IMR-90 (cell line): ENCODE data around the gene CPXM2. TPM values are rescaled to one million over a fixed set of nuclear protein-coding genes. Genes with fewer than 3 reads are reported as not detected.

Source experiments
- ATAC-seq: fragments of 200-7000 bp; cut with Tn5 transposase; 2 replicates; pipeline ENCODE4 v1.9.1; 2020; ENCODE audit warnings: low read depth, mild to moderate bottlenecking, moderate library complexity
- BruUV-seq: library from RNA; stranded (reverse); fragments of 400-500 nt; replicated peaks from 2 replicates; lab custom pipeline; 2021; lab: Mats Ljungman, UMichigan
- CTCF ChIA-PET: fragments of 300-600 bp; formaldehyde crosslinking; extraction: SDS; loops from one replicate; lab custom pipeline; 2021; ENCODE audit warnings: antibody characterized with exemption; lab: Yijun Ruan, JAX
- POLR2A ChIA-PET: fragments of 300-600 bp; sonication (Branson Sonifier 250); formaldehyde crosslinking; loops from one replicate; lab custom pipeline; 2022; ENCODE audit warnings: antibody characterized with exemption; ENCODE audit not compliant: unreplicated experiment; lab: Charles Lee
- DNase-seq: peaks from one replicate; pipeline ENCODE4 v3.0.0; 2013
- H2AFZ ChIP-seq: replicated peaks from 2 replicates; pipeline ENCODE3; 2013; ENCODE audit warnings: low read length, mild to moderate bottlenecking; ENCODE audit not compliant: poor library complexity
- H2AK5ac ChIP-seq: 2 replicates; pipeline ENCODE4 v1.6.1; 2013; ENCODE audit warnings: low read depth, low read length, inconsistent platforms
- H2AK9ac ChIP-seq: replicated peaks from 2 replicates; pipeline ENCODE3; 2013; ENCODE audit warnings: mild to moderate bottlenecking, low read depth, low read length, moderate library complexity; ENCODE audit not compliant: poor library complexity
- H2BK120ac ChIP-seq: 2 replicates; pipeline ENCODE4 v1.6.1; 2013; ENCODE audit warnings: low read depth, low read length, inconsistent platforms
- H2BK15ac ChIP-seq: 3 replicates; pipeline ENCODE4 v1.6.1; 2013; ENCODE audit warnings: low read depth, low read length, inconsistent platforms
- H2BK20ac ChIP-seq: 2 replicates; pipeline ENCODE4 v1.6.1; 2013; ENCODE audit warnings: low read depth, mild to moderate bottlenecking, inconsistent platforms, low read length, moderate library complexity
- H2BK5ac ChIP-seq: 2 replicates; pipeline ENCODE4 v1.6.1; 2013; ENCODE audit warnings: mild to moderate bottlenecking, low read depth, low read length, inconsistent platforms; ENCODE audit not compliant: poor library complexity, severe bottlenecking
- H3K14ac ChIP-seq: replicated peaks from 2 replicates; pipeline ENCODE4 v1.6.1; 2013; ENCODE audit warnings: low read depth, low read length, inconsistent platforms
- H3K18ac ChIP-seq: 2 replicates; pipeline ENCODE4 v1.6.1; 2013; ENCODE audit warnings: low read depth, low read length, control low read depth
- H3K23ac ChIP-seq: 2 replicates; pipeline ENCODE4 v1.6.1; 2013; ENCODE audit warnings: low read depth, low read length, inconsistent platforms
- H3K27ac ChIP-seq: 2 replicates; pipeline ENCODE4 v1.5.1; 2013; ENCODE audit warnings: mild to moderate bottlenecking, control low read depth, low read length; ENCODE audit not compliant: insufficient read depth
- H3K27me3 ChIP-seq: 2 replicates; pipeline ENCODE4 v1.6.1; 2013; ENCODE audit warnings: low read length; ENCODE audit not compliant: control insufficient read depth, insufficient read depth
- H3K36me3 ChIP-seq: 2 replicates; pipeline ENCODE4 v1.6.1; 2013; ENCODE audit warnings: low read length, mixed read lengths; ENCODE audit not compliant: control insufficient read depth, insufficient read depth
- H3K4ac ChIP-seq: 2 replicates; pipeline ENCODE4 v1.6.1; 2013; ENCODE audit warnings: low read depth, low read length, inconsistent platforms
- H3K4me1 ChIP-seq: 2 replicates; pipeline ENCODE4 v1.6.1; 2013; ENCODE audit warnings: low read length, mixed read lengths; ENCODE audit not compliant: control insufficient read depth, insufficient read depth
- H3K4me2 ChIP-seq: 2 replicates; pipeline ENCODE4 v1.6.1; 2013; ENCODE audit warnings: low read depth, mild to moderate bottlenecking, control low read depth, low read length, moderate library complexity
- H3K4me3 ChIP-seq: 2 replicates; pipeline ENCODE4 v1.5.1; 2013; ENCODE audit warnings: low read depth, mild to moderate bottlenecking, control low read depth, low read length, moderate library complexity; ENCODE audit not compliant: insufficient read depth
- H3K56ac ChIP-seq: 2 replicates; pipeline ENCODE4 v1.6.1; 2013; ENCODE audit warnings: low read length, inconsistent platforms; ENCODE audit not compliant: insufficient read depth; ENCODE audit errors: extremely low read depth
- H3K79me1 ChIP-seq, 2 experiments: 2 replicates each; pipeline ENCODE4 v1.6.1; 2013; ENCODE audit warnings: low read length in 2 of 2, inconsistent platforms in 1 of 2, low read depth in 1 of 2
- H3K9ac ChIP-seq: 2 replicates; pipeline ENCODE4 v1.6.1; 2013; ENCODE audit warnings: low read depth, low read length, control low read depth
- H3K9me1 ChIP-seq: 2 replicates; pipeline ENCODE4 v1.6.1; 2013; ENCODE audit warnings: low read length, inconsistent platforms; ENCODE audit not compliant: insufficient read depth
- H3K9me3 ChIP-seq: 2 replicates; pipeline ENCODE4 v1.6.1; 2013; ENCODE audit warnings: low read length; ENCODE audit not compliant: control insufficient read depth, insufficient read depth
- H4K20me1 ChIP-seq: 2 replicates; pipeline ENCODE4 v1.6.1; 2013; ENCODE audit warnings: low read length, inconsistent platforms; ENCODE audit not compliant: insufficient read depth
- H4K5ac ChIP-seq: 2 replicates; pipeline ENCODE4 v1.6.1; 2013; ENCODE audit warnings: mild to moderate bottlenecking, low read depth, low read length, control low read depth
- H4K8ac ChIP-seq, 2 experiments: 2 replicates each; pipeline ENCODE4 v1.6.1; 2013; ENCODE audit warnings: low read depth in 2 of 2, low read length in 2 of 2, control low read depth in 1 of 2, inconsistent platforms in 1 of 2
- H4K91ac ChIP-seq: 2 replicates; pipeline ENCODE4 v1.6.1; 2013; ENCODE audit warnings: low read depth, low read length, inconsistent platforms; ENCODE audit not compliant: insufficient read depth
- BHLHE40 ChIP-seq: fragments of 150-350 bp; IDR thresholded peaks from 2 replicates; pipeline ENCODE4 v1.6.1; 2016; ENCODE audit warnings: mild to moderate bottlenecking, low read depth, low read length
- CEBPB ChIP-seq: IDR thresholded peaks from 2 replicates; pipeline ENCODE4 v1.6.1; 2012; ENCODE audit warnings: low read depth, low read length, improper control_type of control experiment
- CHD1 ChIP-seq: IDR thresholded peaks from 2 replicates; pipeline ENCODE4 v1.6.1; 2012; ENCODE audit warnings: low read depth, low read length, improper control_type of control experiment
- FOS ChIP-seq: fragments of 150-350 bp; IDR thresholded peaks from 2 replicates; pipeline ENCODE4 v1.6.1; 2016; ENCODE audit warnings: low read depth, low read length
- MAFK ChIP-seq: IDR thresholded peaks from 2 replicates; pipeline ENCODE4 v1.6.1; 2012; ENCODE audit warnings: low read depth, low read length, improper control_type of control experiment
- MAZ ChIP-seq: IDR thresholded peaks from 2 replicates; pipeline ENCODE4 v1.6.1; 2012; ENCODE audit warnings: low read depth, mild to moderate bottlenecking, low read length, improper control_type of control experiment, moderate library complexity, borderline replicate concordance
- MXI1 ChIP-seq: IDR thresholded peaks from 2 replicates; pipeline ENCODE4 v1.6.1; 2012; ENCODE audit warnings: low read depth, mild to moderate bottlenecking, low read length, moderate library complexity, borderline replicate concordance
- NFE2L2 ChIP-seq: fragments of 150-350 bp; IDR thresholded peaks from 2 replicates; pipeline ENCODE4 v1.6.1; 2016; ENCODE audit warnings: low read depth, mild to moderate bottlenecking, low read length
- POLR2A ChIP-seq: IDR thresholded peaks from 2 replicates; pipeline ENCODE4 v1.6.1; 2012; ENCODE audit warnings: mild to moderate bottlenecking, low read depth, low read length
- RCOR1 ChIP-seq: IDR thresholded peaks from 2 replicates; pipeline ENCODE4 v1.6.1; 2012; ENCODE audit warnings: mild to moderate bottlenecking, low read length, improper control_type of control experiment; ENCODE audit not compliant: insufficient replicate concordance
- RFX5 ChIP-seq: IDR thresholded peaks from 2 replicates; pipeline ENCODE4 v1.8.0; 2012; ENCODE audit warnings: low read depth, mild to moderate bottlenecking, low read length, moderate library complexity
- SMC3 ChIP-seq: fragments of 150-350 bp; IDR thresholded peaks from 2 replicates; pipeline ENCODE4 v1.6.1; 2016; ENCODE audit warnings: low read depth, mild to moderate bottlenecking, antibody characterized with exemption, low read length, moderate library complexity
- USF2 ChIP-seq: fragments of 150-350 bp; IDR thresholded peaks from 2 replicates; pipeline ENCODE4 v1.6.1; 2017; ENCODE audit warnings: mild to moderate bottlenecking, antibody characterized with exemption, low read length, low read depth
- WGBS, 2 experiments: methylation state at CpG; one replicate each; pipeline versions ENCODE4 v1.1.5 to v1.1.7; 2013; ENCODE audit warnings: missing lambda C conversion rate in 2 of 2; ENCODE audit not compliant: insufficient read length in 1 of 2; ENCODE audit errors: extremely low coverage in 2 of 2; 5-methylcytosine and 5-hydroxymethylcytosine counted together
- dilution Hi-C: fragments of 300-500 bp; cut with HindIII; formaldehyde crosslinking; loops from one replicate; pipeline ENCODE4 v1.14.3; 2018; ENCODE audit warnings: low sequenced_read_pairs; ENCODE audit not compliant: unreplicated experiment
- in situ Hi-C: fragments of 300-500 bp; cut with MboI; formaldehyde crosslinking; loops from 3 replicates; pipeline ENCODE4 v1.14.3; 2019; ENCODE audit warnings: low sequenced_read_pairs, inconsistent platforms, mixed read lengths
- intact Hi-C: fragments of 100-400 bp; cut with micrococcal nuclease; formaldehyde crosslinking; loops from 2 replicates; pipeline ENCODE4 v1.10.0; 2022
- polyA plus RNA-seq, 3 experiments: library from polyadenylated mRNA; depleted of rRNA; stranded (reverse); fragments of >200 nt; gene quantifications; 2 replicates each; pipeline ENCODE4 v1.2.3, GENCODE V29; 2012; ENCODE audit warnings: low replicate concordance in 1 of 3
- total RNA-seq: library from RNA; depleted of rRNA; stranded (reverse); fragments of >200 nt; gene quantifications from 2 replicates; pipeline ENCODE4 v1.2.3, GENCODE V29; 2012
- TF ChIP-seq, protein P1 (sequence below): fragments of 150-350 bp; IDR thresholded peaks from 2 replicates; pipeline ENCODE4 v1.6.1; 2016; ENCODE audit warnings: low read depth, mild to moderate bottlenecking, low read length, moderate library complexity, borderline replicate concordance
- TF ChIP-seq, protein P2 (sequence below): conservative IDR thresholded peaks from 2 replicates; pipeline ENCODE4 v1.5.1; 2012; ENCODE audit warnings: mild to moderate bottlenecking, low read depth, low read length, improper control_type of control experiment

CPXM2 gene
- total and polyA plus RNA-seq, 2 of the 4 experiments (the other 2 are of a cell fraction): not detected

GRCh38 chr10:123841115-123841514 lies 50.5 kb downstream of the CPXM2 start:
- Histone ChIP-seq H3K36me3 (no peaks in the 10 kb centered on the region), H3K9me3 (peaks cover 20% of the 10 kb centered on the region), H2BK5ac (no peak overlapping the region), H3K27me3 (no peaks in the 10 kb centered on the region), H3K9ac (no peak overlapping the region), H3K4me2 (no peak overlapping the region), H2AK5ac (no peak overlapping the region), H3K9me1 (no peaks in the 10 kb centered on the region), H2BK20ac (no peak overlapping the region), H2AFZ (no peak overlapping the region), H3K23ac (no peak overlapping the region), H3K14ac (no peak overlapping the region), H2AK9ac (no peak overlapping the region), H3K27ac (no peak overlapping the region), H3K4me1 (no peaks in the 10 kb centered on the region), H2BK15ac (no peak overlapping the region), H3K4ac (no peak overlapping the region), H3K56ac (no peak overlapping the region), H3K4me3 (no peak overlapping the region), H3K79me1 (no peaks in the 10 kb centered on the region), H4K91ac (no peak overlapping the region), H3K18ac (no peak overlapping the region), H4K5ac (no peak overlapping the region), H2BK120ac (no peak overlapping the region), H4K8ac (no peak overlapping the region), H4K20me1 (no peaks in the 10 kb centered on the region)
- intact Hi-C loops: no loop called here
- ChIA-PET CTCF (no interaction called here), POLR2A (no interaction called here)
- no peak for DNase-seq
- ATAC-seq: no peak
- no TSS peak for BruUV-seq
- dilution Hi-C loops: no loop called here
- WGBS, 2 experiments: no CpG with 5 or more reads among the region's 9 CpGs
- in situ Hi-C loops: no loop called here
- TF ChIP-seq, protein P1, sequence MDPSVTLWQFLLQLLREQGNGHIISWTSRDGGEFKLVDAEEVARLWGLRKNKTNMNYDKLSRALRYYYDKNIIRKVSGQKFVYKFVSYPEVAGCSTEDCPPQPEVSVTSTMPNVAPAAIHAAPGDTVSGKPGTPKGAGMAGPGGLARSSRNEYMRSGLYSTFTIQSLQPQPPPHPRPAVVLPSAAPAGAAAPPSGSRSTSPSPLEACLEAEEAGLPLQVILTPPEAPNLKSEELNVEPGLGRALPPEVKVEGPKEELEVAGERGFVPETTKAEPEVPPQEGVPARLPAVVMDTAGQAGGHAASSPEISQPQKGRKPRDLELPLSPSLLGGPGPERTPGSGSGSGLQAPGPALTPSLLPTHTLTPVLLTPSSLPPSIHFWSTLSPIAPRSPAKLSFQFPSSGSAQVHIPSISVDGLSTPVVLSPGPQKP: no peak
- TF ChIP-seq RCOR1: no peak
- TF ChIP-seq POLR2A: no peak
- no peak for TF ChIP-seq NFE2L2
- TF ChIP-seq CHD1: no peak
- TF ChIP-seq CEBPB: no peak
- TF ChIP-seq SMC3: no peak
- TF ChIP-seq MAZ: no peak
- no peak for TF ChIP-seq MAFK
- TF ChIP-seq, protein P2, sequence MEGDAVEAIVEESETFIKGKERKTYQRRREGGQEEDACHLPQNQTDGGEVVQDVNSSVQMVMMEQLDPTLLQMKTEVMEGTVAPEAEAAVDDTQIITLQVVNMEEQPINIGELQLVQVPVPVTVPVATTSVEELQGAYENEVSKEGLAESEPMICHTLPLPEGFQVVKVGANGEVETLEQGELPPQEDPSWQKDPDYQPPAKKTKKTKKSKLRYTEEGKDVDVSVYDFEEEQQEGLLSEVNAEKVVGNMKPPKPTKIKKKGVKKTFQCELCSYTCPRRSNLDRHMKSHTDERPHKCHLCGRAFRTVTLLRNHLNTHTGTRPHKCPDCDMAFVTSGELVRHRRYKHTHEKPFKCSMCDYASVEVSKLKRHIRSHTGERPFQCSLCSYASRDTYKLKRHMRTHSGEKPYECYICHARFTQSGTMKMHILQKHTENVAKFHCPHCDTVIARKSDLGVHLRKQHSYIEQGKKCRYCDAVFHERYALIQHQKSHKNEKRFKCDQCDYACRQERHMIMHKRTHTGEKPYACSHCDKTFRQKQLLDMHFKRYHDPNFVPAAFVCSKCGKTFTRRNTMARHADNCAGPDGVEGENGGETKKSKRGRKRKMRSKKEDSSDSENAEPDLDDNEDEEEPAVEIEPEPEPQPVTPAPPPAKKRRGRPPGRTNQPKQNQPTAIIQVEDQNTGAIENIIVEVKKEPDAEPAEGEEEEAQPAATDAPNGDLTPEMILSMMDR: no peak
- TF ChIP-seq RFX5: no peak
- TF ChIP-seq USF2: no peak
- no peak for TF ChIP-seq MXI1
- no peak for TF ChIP-seq BHLHE40
- no peak for TF ChIP-seq FOS
